Islet precursor cell (in vitro differentiated cells): Measurements from ENCODE around the gene FAM234A.

Experiments
- DNase-seq: peaks from one replicate; pipeline ENCODE4 v3.0.0-alpha.2; 2018

FAM234A gene

GRCh38 chr16:305916-306626 lies 71.5 kb downstream of the FAM234A start:
- DNase-seq: no peak

GRCh38 chr16:306911-307370 lies 72.3 kb downstream of the FAM234A start:
- DNase-seq: no peak

- DNase-seq: no peak
Measured at GRCh38 chr16:307691-308312, 73.2 kb downstream of the FAM234A start.

- no peak for DNase-seq
Measured at GRCh38 chr16:309476-309875, 74.9 kb downstream of the FAM234A start.

- no peak for DNase-seq
Measured at GRCh38 chr16:311725-312124, 77.1 kb downstream of the FAM234A start.

- no peak for DNase-seq
Measured at GRCh38 chr16:314351-314750, 79.7 kb downstream of the FAM234A start.

- DNase-seq: no peak
Measured at GRCh38 chr16:314795-315299, 80.2 kb downstream of the FAM234A start.
